Measurements from ENCODE around the gene MLNR.

DNA sequence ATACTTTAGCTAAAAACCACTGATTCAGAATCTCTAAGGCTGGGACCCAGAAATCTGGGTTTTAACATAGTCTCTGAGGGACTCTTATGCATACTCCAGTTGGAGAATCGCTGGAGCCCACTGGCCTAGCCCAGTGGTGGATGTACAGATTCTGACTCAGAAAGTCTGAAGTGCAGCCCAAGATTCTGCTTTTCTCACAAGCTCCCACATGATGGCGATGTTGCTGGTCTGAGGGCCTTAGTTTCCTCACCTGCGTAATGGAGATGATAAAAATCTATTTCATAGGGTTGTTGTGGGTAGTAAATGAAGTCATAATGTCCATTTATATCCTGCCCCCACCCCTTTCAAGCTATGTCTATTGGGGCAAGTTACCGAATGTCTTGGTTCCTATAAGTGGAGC, 19.9 kb downstream of the MLNR start:
- TF ChIP-seq CREB5 (CRISPR knock-in tag; IDR thresholded peaks at IDR 0.05; ENCODE audit: low read depth), result no peak
- TF ChIP-seq ZNF8 (CRISPR knock-in tag; IDR thresholded peaks at IDR 0.05), result no peak
- TF ChIP-seq, protein P1, sequence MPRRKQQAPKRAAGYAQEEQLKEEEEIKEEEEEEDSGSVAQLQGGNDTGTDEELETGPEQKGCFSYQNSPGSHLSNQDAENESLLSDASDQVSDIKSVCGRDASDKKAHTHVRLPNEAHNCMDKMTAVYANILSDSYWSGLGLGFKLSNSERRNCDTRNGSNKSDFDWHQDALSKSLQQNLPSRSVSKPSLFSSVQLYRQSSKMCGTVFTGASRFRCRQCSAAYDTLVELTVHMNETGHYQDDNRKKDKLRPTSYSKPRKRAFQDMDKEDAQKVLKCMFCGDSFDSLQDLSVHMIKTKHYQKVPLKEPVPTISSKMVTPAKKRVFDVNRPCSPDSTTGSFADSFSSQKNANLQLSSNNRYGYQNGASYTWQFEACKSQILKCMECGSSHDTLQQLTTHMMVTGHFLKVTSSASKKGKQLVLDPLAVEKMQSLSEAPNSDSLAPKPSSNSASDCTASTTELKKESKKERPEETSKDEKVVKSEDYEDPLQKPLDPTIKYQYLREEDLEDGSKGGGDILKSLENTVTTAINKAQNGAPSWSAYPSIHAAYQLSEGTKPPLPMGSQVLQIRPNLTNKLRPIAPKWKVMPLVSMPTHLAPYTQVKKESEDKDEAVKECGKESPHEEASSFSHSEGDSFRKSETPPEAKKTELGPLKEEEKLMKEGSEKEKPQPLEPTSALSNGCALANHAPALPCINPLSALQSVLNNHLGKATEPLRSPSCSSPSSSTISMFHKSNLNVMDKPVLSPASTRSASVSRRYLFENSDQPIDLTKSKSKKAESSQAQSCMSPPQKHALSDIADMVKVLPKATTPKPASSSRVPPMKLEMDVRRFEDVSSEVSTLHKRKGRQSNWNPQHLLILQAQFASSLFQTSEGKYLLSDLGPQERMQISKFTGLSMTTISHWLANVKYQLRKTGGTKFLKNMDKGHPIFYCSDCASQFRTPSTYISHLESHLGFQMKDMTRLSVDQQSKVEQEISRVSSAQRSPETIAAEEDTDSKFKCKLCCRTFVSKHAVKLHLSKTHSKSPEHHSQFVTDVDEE (CRISPR knock-in tag; IDR thresholded peaks at IDR 0.05), result no peak
- TF ChIP-seq, protein P2, sequence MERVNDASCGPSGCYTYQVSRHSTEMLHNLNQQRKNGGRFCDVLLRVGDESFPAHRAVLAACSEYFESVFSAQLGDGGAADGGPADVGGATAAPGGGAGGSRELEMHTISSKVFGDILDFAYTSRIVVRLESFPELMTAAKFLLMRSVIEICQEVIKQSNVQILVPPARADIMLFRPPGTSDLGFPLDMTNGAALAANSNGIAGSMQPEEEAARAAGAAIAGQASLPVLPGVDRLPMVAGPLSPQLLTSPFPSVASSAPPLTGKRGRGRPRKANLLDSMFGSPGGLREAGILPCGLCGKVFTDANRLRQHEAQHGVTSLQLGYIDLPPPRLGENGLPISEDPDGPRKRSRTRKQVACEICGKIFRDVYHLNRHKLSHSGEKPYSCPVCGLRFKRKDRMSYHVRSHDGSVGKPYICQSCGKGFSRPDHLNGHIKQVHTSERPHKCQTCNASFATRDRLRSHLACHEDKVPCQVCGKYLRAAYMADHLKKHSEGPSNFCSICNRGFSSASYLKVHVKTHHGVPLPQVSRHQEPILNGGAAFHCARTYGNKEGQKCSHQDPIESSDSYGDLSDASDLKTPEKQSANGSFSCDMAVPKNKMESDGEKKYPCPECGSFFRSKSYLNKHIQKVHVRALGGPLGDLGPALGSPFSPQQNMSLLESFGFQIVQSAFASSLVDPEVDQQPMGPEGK (CRISPR knock-in tag; IDR thresholded peaks at IDR 0.05; ENCODE audit: borderline replicate concordance), result no peak
- no peak for TF ChIP-seq ZFP30 (CRISPR knock-in tag; IDR thresholded peaks at IDR 0.05)
- no peak for TF ChIP-seq RARB (CRISPR knock-in tag; IDR thresholded peaks at IDR 0.05)
- no peak for TF ChIP-seq ZFP3 (CRISPR knock-in tag; IDR thresholded peaks at IDR 0.05)
- no peak for TF ChIP-seq POU6F1 (CRISPR knock-in tag; IDR thresholded peaks at IDR 0.05; ENCODE audit: borderline replicate concordance, low read depth)
- TF ChIP-seq BACH2 (CRISPR knock-in tag; IDR thresholded peaks at IDR 0.05; ENCODE audit: borderline replicate concordance), result no peak
- TF ChIP-seq ESRRG (CRISPR knock-in tag; IDR thresholded peaks at IDR 0.05), result no peak
- TF ChIP-seq ISL1 (CRISPR knock-in tag; IDR thresholded peaks at IDR 0.05), result no peak
- TF ChIP-seq TOX (CRISPR knock-in tag; IDR thresholded peaks at IDR 0.05; ENCODE audit: borderline replicate concordance), result no peak
